Glomerular endothelial cell (primary cell): Measurements from ENCODE around the gene MED8. TPM values are rescaled to one million over a fixed set of nuclear protein-coding genes. Genes with fewer than 3 reads are reported as not detected.
"Not testable (repeated sequence)": the region's sequence is repeated elsewhere in the genome, so short reads cannot be mapped to it uniquely, and the experiment has no call there.

Experiments used
- DNase-seq: peaks from one replicate; pipeline ENCODE4 v3.0.0-alpha.2; 2011; ENCODE audit warnings: low read depth, low spot score; ENCODE audit errors: extremely low read depth
- total RNA-seq: library from RNA; depleted of rRNA; stranded (reverse); fragments of >200 nt; gene quantifications from 2 replicates; pipeline ENCODE4 v1.2.3, GENCODE V29; 2015

The MED8 gene
- total RNA-seq, 1 donor from 2014 or later = 44.9 TPM

DNA sequence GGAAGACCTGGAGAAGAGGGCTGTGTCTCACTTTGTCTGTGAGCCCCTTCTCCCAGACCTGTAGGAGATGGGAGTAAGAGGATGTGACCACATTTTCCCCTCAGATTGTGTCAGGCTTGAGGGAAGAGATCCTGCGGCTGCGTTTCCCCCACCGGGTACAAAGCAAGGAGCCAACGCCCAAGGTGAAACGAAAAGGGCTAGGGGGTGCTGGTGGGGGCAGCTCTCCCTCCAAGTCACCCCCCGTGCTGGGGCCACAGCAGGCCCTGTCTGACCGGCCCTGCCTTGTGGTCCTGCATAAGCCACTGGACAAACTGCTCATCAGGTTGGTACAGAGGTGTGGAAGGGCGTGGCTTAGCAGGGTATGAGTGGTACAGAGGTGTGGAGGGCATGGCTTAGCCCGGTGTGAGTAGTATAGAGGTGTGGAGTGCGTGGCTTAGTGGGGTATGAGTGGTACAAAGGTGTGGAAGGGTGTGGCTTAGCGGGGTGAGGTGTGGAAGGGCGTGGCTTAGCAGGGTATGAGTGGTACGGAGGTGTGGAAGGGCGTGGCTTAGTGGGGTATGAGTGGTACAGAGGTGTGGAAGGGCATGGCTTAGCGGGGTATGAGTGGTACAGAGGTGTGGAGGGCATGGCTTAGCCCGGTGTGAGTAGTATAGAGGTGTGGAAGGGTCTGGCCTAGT, 33.5 kb upstream of the MED8 start:
- DNase-seq = no peak

DNA sequence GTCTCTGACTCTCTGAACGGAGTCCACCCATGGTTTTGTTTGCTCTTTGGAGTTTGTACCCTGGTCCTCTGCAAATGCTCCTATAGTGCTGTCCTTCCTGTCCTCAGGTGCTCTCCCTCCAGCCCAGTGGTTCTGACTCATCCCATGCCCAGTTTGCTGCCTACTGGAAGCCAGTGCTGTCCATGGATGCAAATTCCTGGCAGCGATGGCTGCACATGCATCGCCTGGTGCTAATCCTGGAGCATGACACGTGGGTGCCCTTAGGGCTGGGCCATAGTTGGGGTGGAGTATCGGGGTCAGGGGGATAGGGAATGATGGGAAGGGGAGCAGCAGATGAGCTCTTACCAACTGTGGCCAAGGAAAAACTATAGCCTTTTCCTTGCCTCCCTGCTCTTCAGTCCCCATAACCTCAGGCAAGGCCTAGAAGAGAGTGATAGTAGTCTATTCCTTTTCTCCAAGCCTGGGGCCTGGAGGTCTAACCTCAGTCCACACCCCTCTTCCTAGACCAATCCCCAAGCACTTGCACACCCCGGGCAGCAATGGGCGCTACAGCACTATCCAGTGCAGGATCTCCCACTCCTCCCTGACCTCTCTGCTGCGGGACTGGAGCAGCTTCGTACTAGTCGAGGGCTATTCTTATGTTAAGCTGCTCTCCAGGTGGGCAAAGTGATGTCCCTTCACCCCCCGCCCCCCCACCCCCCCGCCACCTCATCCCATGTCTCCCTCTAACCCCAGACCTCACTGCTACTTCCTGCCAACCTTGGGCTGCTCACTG, 32.6 kb upstream of the MED8 start:
- no peak for DNase-seq

DNA sequence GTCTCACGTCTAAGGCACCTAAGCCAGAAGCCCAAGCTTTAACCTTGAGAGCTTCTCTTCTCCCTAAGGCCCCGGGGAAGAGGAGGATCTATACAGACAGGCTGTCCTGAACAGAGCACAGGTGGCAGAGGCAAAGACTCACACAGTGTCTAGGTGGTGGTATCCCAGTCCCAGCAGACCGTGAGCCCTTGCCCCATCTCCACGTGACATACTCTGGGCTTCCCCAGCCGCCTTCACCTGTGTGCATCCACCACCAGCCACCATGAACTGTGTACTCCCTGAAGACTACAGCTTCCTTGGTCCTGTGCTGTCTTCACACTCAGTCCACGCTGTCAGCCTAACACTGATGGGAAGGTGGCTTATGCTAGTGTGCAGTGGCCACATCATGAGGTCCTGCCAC, 31.8 kb upstream of the MED8 start:
- no peak for DNase-seq

DNA sequence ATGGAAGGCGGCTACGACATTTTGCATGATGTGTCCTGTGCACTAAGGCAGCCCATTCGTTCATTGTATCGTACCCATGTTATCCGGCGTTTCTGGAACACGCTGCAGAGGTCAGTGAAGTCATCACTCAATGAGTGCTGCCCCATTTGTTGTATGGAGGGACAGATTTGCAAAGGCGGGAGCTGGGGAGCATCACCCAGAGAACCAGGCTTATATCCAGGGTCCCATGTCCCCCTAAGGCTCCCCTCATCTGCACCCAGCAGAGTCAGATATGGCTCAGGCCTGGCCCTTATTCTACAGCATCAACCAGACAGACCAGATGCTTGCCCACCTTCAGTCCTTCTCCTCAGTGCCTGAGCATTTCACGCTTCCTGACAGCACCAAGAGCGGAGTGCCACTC, 31.3 kb upstream of the MED8 start:
- no peak for DNase-seq

DNA sequence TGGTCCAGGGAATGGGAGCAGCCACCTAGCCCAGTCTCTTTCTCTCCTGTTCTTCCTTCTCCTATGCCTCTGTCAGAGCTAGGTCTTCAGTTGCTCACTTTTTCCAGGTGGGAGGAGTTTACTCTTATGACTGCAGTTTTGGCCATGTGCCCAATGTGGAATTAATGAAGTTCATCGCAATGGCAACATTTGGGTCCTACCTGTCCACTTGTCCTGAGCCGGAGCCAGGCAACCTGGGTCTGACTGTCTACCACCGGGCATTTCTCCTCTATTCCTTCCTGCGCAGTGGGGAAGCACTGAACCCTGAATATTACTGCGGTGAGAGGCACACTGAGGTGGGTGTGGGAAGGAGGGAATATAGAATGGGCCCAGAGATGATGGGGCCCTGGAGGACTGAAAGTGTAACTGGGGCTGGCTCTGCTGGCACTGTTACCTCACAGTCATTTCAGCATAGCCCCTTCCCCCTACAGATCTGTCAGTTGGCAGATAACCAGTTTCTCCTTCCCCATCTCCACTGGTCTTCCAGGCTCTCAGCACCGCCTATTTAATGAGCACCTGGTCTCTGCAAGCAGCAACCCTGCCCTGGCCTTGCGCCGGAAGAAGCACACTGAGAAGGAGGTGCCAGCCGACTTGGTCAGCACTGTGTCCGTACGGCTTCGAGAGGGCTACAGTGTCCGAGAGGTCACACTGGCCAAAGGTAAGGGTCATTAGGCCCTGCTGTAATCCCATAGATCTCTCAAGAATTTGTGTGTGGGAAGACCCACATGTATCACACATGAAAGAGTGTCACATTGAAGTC, 30.2 kb upstream of the MED8 start:
- DNase-seq = no peak

DNA sequence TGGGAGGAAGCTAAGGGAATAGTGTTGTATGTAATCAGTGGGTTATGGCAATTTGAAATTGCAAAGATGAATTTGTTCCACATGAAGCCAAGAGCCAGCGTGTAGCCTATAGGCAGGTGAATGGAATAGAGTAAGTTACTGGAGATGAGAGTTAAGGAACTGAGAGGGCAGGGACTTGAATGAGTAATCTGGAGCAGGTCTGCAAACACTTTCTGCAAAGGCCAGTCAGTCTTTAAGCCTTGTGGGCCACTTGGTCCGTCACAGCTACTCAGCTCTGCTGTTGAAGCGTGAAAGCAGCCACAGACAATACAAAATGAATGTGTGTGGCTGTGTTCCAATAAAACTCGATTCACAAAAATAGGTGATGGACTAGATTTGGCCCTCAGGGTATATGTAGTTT, 29.3 kb upstream of the MED8 start:
- DNase-seq = no peak

DNA sequence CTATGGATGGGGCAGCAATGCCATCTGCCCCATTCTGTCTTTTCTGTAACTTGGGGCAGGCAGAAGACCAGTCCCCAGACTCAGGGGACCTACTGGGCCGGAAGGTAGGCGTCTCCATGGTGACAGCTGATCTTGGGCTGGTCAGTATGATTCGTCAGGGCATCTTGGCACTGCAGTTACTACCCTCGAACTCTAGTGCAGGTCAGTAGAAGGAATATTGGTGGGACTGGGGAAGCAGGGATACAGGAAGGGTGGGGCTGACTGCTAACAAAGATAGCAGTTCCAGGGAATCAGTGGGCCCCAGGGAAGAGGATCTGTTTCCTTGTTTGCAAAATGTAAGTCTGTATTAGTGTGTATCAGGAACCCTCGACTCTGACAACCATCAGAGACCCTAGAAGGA, 26.3 kb upstream of the MED8 start:
- no peak for DNase-seq

DNA sequence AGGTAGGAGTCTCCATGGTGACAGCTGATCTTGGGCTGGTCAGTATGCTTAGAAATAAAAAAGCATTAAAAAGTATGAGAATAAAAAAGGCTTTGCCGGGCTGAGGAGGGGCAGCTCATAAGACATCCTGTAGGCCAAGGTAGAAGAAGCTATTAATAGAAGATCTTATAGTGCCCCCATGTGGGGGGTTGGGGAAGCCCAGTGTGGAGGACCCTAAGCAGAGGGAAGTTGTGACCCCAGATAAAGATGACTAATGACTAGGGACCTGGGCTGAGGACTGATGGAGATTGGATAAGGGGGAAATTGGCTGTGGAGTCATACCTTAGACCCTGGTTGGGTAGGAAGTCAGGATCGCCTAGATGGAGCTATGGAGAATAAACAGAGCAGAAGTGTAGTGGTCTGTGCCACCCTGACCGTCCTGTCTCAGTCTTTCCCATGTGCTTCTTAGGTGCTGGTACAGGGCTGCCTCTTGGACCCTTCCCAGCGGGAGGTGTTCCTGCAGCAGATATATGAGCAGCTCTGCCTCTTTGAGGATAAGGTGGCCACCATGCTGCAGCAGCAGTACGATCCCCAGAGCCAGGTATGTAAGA, 25.1 kb upstream of the MED8 start:
- peak; percentile 47 for DNase-seq

DNA sequence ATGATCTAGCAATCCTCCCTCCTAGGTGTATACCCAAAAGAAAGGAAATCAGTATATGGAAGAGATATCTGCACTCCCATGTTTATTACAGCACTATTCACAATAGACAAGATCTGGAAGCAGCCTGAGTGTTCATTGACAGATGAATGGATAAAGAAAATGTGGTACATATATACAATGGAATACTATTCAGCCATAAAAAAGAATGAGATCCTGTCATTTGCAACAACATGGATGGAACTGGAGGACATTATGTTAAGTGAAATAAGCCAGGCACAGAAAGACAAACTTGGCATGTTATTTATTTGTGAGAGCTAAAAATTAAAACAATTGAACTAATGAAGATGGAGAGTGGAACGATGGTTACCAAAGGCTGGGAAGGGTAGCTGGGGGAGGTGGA, 23.8 kb upstream of the MED8 start:
- not testable (repeated sequence) for DNase-seq

DNA sequence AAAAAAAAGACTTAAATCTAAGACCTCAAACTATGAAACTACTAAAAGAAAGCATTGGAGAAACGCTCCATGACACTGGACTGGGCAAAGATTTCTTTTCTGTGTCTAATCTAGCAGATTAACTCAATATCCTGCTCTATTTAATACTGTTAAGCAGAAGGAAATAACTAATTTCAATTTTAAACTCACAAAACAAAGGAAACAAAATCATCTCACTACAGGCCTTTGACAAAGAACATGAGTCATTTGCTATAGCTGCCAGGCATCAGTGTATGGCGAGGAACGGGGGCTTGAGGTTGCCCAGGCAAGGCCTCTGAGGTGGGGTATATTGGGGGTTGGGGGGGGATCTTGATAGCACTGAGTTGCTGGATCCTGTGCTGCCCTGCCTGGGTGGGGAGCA, 21.0 kb upstream of the MED8 start:
- no peak for DNase-seq

DNA sequence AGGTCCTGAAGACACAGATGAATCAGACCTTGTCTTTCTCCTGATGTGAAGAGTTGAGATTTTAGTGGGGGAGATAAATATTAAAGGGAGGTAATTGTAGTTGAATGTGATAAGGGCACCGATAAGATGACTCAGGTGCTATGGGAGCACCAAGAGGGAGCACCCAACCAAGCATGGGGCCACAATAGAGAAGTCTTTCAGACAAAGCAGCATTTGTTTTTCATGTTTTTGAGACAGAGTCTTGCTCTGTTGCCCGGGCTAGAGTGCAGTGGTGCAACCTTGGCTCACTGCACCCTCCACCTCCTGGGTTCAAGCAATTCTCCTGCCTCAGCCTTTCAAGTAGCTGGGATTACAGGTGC, 16.3 kb upstream of the MED8 start:
- no peak for DNase-seq

DNA sequence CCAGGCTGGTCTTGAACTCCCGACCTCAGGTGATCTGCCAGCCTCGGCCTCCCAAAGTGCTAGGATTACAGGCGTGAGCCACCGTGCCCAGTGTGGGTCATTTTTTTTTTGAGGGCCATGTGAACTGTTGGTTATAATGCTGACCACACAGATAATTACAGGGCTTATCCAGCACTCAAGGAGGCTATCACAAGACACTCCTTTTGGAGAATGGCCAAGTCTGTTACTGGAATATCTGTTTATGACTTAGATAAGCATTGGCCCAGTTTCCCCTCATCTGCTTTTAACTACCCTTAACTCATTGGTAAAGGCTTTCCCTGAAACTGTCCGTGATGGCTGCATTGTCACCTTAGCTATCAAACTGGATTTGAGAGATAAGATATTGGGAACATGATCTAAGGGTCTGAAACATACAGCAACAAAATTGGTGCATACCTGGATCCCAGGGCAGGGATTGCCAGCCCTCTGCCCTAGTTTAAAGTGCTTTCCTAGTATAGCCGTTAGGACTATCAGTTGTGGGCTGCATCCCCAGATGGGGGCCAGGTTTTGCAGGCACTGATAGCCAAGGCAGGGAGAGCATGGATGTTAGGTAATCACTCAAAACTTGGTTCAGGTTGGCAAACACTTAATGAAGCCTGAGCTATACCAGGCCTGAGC, 15.7 kb upstream of the MED8 start:
- no peak for DNase-seq

DNA sequence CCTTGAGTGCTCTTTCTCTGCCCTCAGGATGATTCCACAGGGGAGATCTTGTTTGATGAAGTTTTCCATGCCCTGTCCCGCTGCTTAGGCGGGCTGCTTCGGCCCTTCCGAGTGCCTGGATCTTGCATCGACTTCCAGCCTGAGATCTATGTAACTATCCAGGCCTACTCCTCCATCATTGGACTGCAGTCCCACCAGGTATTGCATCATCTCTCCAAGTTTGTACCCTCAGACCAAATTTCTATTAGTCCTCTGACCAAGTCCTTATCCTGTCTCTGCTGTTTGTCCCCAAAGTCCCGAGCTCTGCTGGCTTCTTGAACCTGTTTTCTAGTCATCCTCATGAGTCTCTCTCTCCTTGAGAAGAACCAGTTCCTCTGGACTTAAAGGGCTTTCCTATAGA, 14.8 kb upstream of the MED8 start:
- DNase-seq = no peak

DNA sequence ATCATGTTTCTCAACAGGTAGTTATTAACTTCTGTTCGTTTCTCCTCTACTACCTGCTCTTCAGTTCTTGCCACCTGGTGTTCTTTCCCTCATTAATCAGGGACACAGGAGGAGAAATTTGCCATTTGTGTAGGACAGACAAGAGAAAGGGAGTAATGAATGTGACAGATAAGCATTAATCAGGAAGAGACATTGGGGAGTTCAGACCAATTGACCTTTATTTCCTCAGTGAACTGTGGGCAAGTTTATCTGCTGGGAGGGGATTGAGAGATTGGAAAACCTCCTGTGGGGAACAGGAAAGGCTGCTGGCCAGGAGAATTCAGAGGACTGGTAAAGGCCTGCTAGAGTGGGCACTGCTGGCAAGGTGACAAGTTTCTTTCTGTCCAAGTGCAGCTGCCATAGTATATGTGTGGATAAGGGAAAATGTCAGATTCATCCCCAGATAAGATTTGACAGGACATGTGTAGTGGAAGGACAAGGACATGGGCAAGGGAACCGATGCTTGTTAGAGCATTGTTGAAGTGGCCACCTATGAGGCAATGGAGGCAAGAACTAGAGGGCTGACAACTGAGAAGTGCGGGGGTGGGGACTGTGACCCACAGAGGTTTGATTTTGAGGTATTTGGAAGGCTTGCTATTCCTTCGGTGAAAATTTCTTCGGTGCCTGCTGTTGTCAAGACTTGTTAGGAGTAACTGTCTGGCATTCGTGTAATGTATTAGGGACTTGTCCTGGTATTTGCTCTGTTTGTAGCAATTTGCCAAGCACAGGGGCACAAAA, 12.7 kb upstream of the MED8 start:
- DNase-seq = no peak

DNA sequence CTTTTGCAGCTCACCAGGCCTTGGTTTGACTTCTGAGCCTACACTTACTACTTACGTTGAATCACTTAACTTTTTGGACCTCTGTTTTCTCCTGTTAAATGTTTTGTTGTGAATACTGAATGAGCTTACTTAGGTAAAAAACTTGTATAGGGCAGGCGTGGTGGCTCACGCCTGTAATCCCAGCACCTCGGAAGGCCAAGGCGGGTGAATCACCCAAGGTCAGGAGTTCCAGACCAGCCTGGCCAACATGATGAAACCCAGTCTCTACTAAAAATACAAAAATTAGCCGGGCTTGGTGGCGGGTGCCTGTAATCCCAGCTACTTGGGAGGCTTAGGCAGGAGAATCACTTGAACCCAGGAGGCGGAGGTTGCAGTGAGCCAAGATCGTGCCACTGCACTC, 10.8 kb upstream of the MED8 start:
- not testable (repeated sequence) for DNase-seq

DNA sequence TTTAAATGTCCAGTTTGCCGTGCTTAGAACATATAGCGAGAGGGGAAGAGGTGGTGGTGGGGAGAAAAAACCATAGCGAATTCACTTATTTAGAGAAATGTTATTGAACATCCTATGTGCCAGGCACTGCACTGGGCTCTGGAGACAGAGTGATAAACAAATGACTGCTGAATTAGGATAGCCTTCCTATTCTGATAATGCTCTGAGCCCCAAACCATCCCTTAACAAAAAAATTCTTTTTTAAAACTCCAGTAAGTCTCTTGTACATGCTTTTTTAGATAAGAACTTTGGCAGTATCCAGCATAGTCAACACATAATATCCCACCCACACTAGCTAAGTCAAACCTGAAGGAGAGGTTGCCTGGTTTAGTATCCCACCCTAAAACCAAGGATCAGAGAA, 8.6 kb upstream of the MED8 start:
- no peak for DNase-seq

DNA sequence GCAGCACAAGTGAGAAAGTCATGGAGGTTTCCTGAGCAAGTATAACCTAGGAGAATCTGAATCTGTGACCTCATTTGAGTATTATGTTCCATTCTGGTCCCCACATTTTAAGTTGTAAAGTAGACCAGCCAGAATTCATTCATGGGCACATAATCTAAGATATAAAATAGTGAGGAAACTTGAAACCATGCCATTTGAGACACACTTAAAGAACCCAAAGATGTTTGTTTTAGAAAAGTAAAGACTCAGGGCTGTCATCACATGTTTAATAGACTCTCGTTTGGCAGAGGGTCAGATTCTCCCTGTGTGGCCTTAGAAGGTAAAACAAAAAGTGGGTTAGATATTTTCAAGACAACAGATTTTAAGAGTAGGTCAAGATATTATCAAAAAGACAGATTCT, 6.5 kb upstream of the MED8 start:
- DNase-seq = no peak

DNA sequence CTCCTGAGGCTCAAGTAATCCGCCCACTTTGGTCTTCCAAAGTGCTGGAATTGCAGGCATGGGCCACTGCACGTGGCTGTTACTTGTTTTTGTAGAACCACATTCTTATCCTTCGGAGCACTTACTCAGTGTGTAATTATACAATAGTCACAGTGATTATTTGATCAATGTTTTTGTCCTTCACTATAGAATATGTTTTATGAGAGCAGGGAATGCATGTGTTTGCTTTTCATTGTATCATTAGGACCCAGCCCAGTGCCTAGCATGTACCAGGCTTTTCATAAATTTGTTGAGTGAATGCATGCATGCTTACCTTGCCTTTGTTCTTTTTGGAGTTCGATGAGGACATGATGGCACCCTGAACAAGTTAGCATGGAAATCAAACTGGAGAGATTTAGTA, 5.9 kb upstream of the MED8 start:
- no peak for DNase-seq

DNA sequence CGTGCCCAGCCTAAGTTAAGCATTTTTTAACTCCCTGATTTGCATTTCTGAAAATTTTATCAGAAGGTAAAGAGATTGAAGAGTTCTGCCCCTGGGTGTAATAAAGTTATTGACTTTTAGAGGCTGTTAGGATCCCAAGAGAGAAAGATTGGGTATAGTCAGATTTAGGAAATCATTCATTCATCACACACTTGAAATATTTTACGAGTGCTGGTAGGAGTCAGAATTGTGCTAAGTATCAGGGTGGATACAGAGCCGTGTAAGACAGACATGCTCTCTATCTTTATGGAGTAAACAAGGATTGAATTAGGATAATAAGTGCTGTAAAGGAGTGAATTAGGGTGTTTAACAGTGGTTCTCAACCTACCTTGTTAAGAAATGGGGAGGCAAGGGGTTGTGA, 3.1 kb upstream of the MED8 start:
- no peak for DNase-seq

DNA sequence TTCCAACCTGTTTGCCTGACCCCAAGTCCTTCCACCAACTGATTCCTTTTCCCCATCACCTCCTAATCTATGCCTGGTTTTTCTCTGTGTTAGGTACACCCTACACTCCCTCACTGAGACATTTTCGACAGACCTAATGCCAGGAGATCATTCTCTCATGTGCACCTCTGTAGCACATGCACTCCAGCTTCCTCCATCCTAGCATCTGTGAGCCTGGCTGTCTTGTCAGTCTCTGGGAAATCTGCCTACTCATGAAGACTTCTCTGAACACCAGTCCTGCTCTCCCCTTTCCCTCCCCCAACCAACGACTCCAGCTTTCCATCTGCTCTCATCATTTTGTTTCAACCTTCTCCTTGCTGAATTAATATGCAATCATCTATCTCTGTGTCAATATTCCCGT, 987 bp downstream of the MED8 start:
- DNase-seq = no peak
